C4-2B (cell line): ENCODE results near the gene RBM18.

ENCODE experiments used
- H3K27ac ChIP-seq: fragments of 450-650 bp; 2 replicates; pipeline ENCODE4 v1.5.1; 2017
- ZFX ChIP-seq: fragments of 450-650 bp; IDR thresholded peaks from 2 replicates; pipeline ENCODE4 v1.6.1; 2017
- TF ChIP-seq, protein P1 (sequence below): fragments of 450-650 bp; conservative IDR thresholded peaks from 2 replicates; pipeline ENCODE4 v1.5.1; 2017; ENCODE audit warnings: mild to moderate bottlenecking

The RBM18 gene

DNA sequence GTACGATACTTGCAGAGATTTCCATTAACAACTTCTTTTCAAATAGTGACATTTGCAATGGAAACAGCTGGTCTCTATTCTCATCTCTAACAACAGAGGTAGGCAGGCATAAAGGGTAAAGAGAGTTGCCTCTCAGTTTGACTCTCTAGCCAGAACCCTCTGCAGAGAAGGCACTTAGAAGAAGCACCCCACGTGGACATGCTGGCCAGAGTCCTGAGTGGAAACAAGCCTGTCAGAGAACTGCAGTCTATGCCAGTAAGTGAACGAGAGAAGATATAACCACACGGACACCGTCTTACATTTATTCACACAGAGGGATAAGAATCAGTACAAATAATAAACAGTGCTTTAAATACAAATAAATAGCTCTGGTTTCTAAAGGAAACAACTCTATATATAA lies 24.9 kb downstream of the RBM18 start:
- no peak overlapping the region for H3K27ac ChIP-seq
- TF ChIP-seq ZFX, result no peak
- TF ChIP-seq, protein P1, sequence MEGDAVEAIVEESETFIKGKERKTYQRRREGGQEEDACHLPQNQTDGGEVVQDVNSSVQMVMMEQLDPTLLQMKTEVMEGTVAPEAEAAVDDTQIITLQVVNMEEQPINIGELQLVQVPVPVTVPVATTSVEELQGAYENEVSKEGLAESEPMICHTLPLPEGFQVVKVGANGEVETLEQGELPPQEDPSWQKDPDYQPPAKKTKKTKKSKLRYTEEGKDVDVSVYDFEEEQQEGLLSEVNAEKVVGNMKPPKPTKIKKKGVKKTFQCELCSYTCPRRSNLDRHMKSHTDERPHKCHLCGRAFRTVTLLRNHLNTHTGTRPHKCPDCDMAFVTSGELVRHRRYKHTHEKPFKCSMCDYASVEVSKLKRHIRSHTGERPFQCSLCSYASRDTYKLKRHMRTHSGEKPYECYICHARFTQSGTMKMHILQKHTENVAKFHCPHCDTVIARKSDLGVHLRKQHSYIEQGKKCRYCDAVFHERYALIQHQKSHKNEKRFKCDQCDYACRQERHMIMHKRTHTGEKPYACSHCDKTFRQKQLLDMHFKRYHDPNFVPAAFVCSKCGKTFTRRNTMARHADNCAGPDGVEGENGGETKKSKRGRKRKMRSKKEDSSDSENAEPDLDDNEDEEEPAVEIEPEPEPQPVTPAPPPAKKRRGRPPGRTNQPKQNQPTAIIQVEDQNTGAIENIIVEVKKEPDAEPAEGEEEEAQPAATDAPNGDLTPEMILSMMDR, result no peak

DNA sequence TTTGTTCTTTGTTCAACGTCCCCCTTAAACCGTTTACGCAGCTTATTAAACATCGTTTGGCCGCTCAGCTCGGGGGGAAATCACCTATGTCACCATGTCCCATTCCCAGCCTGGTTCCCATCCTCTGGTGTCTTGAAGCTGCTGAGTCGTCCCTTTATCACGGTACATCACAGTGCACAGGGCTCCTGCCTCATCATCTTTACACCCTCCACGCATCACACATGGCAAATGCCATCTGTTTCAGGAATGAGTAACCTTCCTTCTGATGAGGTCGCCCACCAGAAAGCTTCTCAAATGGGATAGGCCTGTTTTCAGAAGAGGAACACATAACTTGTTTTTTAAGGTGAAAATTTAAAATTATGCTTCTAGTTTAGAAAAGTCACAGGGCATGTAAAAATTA lies 28.0 kb downstream of the RBM18 start:
- TF ChIP-seq ZFX, result no peak
- TF ChIP-seq, protein P1, result no peak
- no peak overlapping the region for H3K27ac ChIP-seq

DNA sequence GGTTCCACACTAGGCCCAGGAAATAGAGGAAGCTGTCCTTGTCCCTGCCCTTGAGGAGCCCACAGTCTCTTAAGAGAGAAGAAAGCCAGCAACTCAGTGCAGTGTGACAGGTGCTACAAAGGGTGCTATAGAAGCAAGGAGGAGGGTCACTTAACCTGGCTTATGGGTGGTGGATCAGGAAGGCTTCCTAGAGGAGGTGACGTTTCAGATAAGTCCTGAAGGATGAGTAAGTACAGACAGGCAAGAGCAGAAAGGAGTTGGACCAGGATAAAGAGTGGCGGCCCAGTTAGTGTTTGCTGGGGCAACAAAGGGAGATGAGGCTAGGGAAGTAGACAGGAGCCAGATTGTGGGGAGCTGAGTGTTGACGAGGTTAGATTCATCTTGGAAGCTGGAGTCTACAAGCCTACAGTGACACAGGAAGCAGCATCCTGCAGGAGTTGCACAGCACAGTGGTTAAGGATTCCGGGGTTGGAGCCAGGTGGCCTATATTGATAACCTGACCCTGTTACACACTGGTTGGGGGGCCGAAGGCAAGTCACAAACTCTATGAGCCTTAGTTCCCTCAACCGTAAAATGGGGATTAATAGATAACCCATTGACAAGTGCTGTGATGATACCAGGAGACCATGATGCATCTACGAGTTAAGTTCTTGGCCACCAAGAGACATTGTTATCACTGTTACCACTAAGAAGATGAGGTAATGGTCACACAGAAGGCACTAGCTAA lies 30.5 kb downstream of the RBM18 start:
- no peak overlapping the region for H3K27ac ChIP-seq
- TF ChIP-seq, protein P1, result no peak
- TF ChIP-seq ZFX, result no peak

DNA sequence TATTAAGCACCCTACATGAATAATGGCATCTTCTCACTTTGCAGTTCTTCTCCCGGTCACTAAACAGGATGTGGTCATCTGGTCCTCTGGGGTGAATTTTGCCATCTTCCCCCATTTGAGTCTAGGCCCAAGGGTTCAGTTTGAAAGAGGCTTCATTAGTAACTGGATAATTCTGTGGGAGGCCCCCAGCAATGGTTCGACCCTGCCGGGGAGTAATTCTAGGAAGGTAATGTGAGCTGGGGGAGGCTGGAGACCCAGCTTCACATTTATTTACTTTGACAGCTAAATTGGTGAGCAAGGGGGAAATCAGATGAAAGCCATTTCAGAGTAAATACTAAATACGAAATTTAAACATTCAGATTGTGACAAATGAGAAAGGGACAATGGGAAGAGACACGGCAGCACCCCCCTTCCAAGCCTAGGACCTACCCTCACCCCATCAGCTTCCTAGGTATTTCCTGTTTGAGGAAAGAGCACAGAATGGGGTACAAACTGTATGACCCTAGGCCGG lies 31.8 kb downstream of the RBM18 start:
- no peak overlapping the region for H3K27ac ChIP-seq
- TF ChIP-seq, protein P1, result no peak
- TF ChIP-seq ZFX, result no peak

DNA sequence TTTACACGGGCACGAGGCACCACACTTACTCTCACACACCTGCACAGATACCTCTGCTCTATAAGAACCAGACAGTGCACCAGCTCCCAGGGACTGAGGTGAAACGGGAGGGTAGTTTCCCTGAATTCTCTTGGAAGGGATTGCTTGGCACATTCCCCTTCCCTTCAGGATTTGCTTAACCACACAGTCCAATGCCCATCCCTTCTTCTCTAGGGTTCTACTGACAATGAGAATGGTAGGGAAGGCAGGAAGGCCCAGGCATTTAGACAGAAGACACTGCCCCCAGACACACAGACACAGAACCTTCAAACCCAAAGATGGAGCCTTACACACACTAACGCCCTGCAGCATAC lies 35.2 kb downstream of the RBM18 start:
- TF ChIP-seq ZFX, result no peak
- H3K27ac ChIP-seq, result no peak overlapping the region

DNA sequence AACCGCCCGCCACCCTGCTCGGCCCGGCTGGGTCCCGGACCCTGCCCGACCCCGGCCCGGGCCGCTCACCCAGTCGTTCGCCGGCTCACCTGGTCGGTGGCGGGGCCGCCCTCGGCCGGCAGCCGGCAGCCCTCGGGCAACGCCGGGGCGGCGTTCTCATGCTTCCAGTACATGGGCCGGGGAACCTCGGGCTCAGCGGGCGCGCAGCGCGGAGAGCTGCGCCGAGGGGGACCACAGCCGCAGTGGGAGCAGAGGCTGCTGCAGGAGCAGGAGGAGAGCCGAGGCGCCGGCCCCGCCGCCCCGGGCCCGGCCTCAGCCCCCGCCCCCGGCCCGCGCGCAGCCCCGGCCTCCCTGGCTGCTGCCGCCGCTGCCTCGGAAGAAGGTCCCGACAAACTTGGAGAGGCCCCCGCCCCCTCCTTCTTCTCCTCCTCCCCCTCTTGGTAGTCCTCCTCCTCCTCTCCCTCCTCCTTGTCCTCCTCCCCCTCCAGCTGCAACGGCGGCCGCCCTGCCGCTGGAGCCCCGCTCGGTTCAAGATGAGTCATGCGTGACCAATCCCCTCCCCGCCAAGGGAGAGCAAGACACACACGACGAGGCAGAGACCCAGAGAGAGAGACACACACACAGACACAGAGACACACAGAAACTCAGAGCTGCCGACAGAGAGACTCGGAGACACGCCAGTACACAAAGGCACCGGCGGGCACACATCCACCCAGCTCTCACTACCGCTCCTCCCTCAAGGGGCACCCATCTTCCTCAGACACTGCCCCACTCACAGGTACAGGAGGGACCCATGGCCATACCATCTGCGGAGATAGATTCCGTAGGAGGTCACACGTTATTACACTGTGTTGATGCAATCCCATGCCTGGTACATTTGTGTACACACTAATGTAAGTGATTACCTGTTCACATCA lies 35.8 kb downstream of the RBM18 start, which contains the start of gene LHX6:
LHX6 (minus strand) TSS at position 390 of the 917 bp plus-strand sequence; CDS start at position 173, 217 bp downstream.
- no peak for TF ChIP-seq ZFX
- TF ChIP-seq, protein P1, result no peak
- H3K27ac ChIP-seq, result no peak within 1 kb of the TSS

DNA sequence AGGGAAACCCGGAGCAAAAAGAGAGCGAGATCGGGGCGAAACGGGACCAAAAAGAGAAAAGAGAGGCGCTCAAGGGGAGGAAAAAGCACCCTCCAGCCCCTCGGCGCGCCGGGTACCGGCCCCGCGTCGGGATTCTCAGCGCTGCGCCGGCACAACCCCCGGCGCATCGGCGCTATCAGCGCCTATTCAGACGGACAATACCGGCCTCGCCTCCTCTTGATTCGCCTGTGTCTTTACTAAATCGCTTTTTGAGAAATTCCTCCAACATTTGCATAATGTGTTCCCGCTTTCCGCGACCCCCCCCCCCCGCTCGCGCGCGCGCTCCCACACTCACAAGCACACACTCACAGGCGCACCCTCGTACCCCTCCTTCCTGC lies 36.5 kb downstream of the RBM18 start:
- no peak overlapping the region for H3K27ac ChIP-seq

More for the DNA sequence above, 36.5 kb downstream of the RBM18 start:
- TF ChIP-seq, protein P1, result no peak
- TF ChIP-seq ZFX, result no peak
